OCI-LY7 (cell line): ENCODE data around the gene CCDC32.

Source experiments
- CTCF ChIP-seq: fragments of 200-600 bp; sonication (generic); conservative IDR thresholded peaks from 2 replicates; pipeline ENCODE4 v1.5.1; 2014; ENCODE audit warnings: mild to moderate bottlenecking, antibody characterized with exemption, low read length, moderate library complexity, mixed read lengths
- EZH2phosphoT487 ChIP-seq: fragments of 200-600 bp; sonication (generic); IDR thresholded peaks from 2 replicates; pipeline ENCODE4 v1.6.1; 2018; ENCODE audit warnings: low read depth, borderline replicate concordance, mild to moderate bottlenecking, mixed run types, antibody characterized with exemption, low read length, moderate library complexity, mixed read lengths

GRCh38 chr15:40558952-40559742 is 5.7 kb downstream of the CCDC32 start:
- TF ChIP-seq CTCF (no peak), EZH2phosphoT487 (no peak)
